Gastrocnemius medialis (tissue), 4 donors: ENCODE results near the gene NDUFS6. TPM values are rescaled to one million over a fixed set of nuclear protein-coding genes. Genes with fewer than 3 reads are reported as not detected.

Source experiments
- ATAC-seq, 2 donors: fragments of 150-250 bp; one replicate each; pipeline ENCODE4 v1.9.1; 2016
- DNase-seq, 2 donors: peaks; one replicate each; pipeline ENCODE4 v3.0.0-alpha.2; 2019
- H3K27ac ChIP-seq, 4 donors: fragments of 200-600 bp; sonication (generic); 1 replicate in 1 of 4; 2 replicates in 3 of 4; pipeline ENCODE4 v1.5.1; 2016 to 2018; ENCODE audit warnings: mild to moderate bottlenecking in 2 of 4, moderate library complexity in 1 of 4
- H3K27me3 ChIP-seq, 3 donors: fragments of 200-600 bp; sonication (generic) in 2 of 3; 1 replicate in 1 of 3; 2 replicates in 2 of 3; pipeline versions ENCODE4 v1.5.1 to v1.6.0; 2016 to 2019; ENCODE audit warnings: mild to moderate bottlenecking in 1 of 3, moderate library complexity in 1 of 3
- H3K36me3 ChIP-seq, 2 donors: fragments of 200-600 bp; sonication (generic) in 1 of 2; one replicate each; pipeline ENCODE4 v1.5.1; 2017 to 2018
- H3K4me1 ChIP-seq, 2 donors: fragments of 200-600 bp; sonication (generic) in 1 of 2; one replicate each; pipeline ENCODE4 v1.5.1; 2016 to 2017; ENCODE audit warnings: mild to moderate bottlenecking in 2 of 2
- H3K4me3 ChIP-seq, 4 donors: fragments of 200-600 bp; sonication (generic) in 3 of 4; 1 replicate in 1 of 4; 2 replicates in 3 of 4; pipeline ENCODE4 v1.5.1; 2016 to 2019; ENCODE audit warnings: mild to moderate bottlenecking in 2 of 4
- H3K9me3 ChIP-seq, 3 donors: fragments of 200-600 bp; sonication (generic) in 2 of 3; 1 replicate in 1 of 3; 2 replicates in 2 of 3; pipeline ENCODE4 v1.5.1; 2016 to 2019
- CTCF ChIP-seq, 5 experiments: fragments of 450-650 bp in 3 of 5; fragments of 200-600 bp in 2 of 5; sonication (generic) in 2 of 5; IDR thresholded peaks in 4 of 5; conservative IDR thresholded peaks in 1 of 5; 1 replicate in 4 of 5; 2 replicates in 1 of 5; pipeline ENCODE4 v1.5.1; 2016 to 2019; ENCODE audit warnings: antibody characterized with exemption in 5 of 5, mild to moderate bottlenecking in 3 of 5, moderate library complexity in 3 of 5
- POLR2A ChIP-seq, 2 donors: fragments of 450-650 bp; IDR thresholded peaks; one replicate each; pipeline ENCODE4 v1.6.1; 2017; ENCODE audit warnings: antibody characterized with exemption in 2 of 2, mild to moderate bottlenecking in 2 of 2, moderate library complexity in 2 of 2
- in situ Hi-C, 4 donors: fragments of 200-750 bp; cut with MboI; loops; one replicate each; pipeline versions ENCODE4 v1.15.0 to v1.8.0; 2017; ENCODE audit warnings: low sequenced_read_pairs in 4 of 4
- intact Hi-C: fragments of 100-400 bp; cut with DNase I; formaldehyde crosslinking; loops from one replicate; pipeline ENCODE4 v1.15.1; 2023; ENCODE audit warnings: low total_unique reads
- total RNA-seq, 4 donors: library from RNA; depleted of rRNA; stranded (reverse); fragments of >200 nt; gene quantifications; one replicate each; pipeline versions ENCODE4 v1.1.0 to v1.2.3, GENCODE V29; 2016

The NDUFS6 gene
- total RNA-seq, 4 donors from 2014 or later, result 70.8 to 135 (median 106) TPM

- no peaks in the 10 kb centered on the region for H3K9me3 ChIP-seq
- H3K36me3 ChIP-seq, result no peaks in the 10 kb centered on the region
- intact Hi-C loops (no loop called here), in situ Hi-C loops (no loop called here)
- H3K4me3 ChIP-seq, result no peak overlapping the region
- H3K4me1 ChIP-seq, result no peaks in the 10 kb centered on the region
- no peak for ATAC-seq
- TF ChIP-seq CTCF (IDR thresholded peaks at IDR 0.05 in 4 of 5, conservative IDR thresholded peaks at IDR 0.05 in 1 of 5), result no peak
- TF ChIP-seq POLR2A (IDR thresholded peaks at IDR 0.05), result no peak
- no peak overlapping the region for H3K27ac ChIP-seq
- no peak for DNase-seq
- no peaks in the 10 kb centered on the region for H3K27me3 ChIP-seq
Measured at GRCh38 chr5:1831257-1831656, 30.1 kb downstream of the NDUFS6 start.

- no peak overlapping the region for H3K4me3 ChIP-seq
- ATAC-seq (no peak), DNase-seq (no peak)
- H3K9me3 ChIP-seq, result no peaks in the 10 kb centered on the region
- in situ Hi-C loops, result no loop called here
- TF ChIP-seq CTCF (IDR thresholded peaks at IDR 0.05 in 4 of 5, conservative IDR thresholded peaks at IDR 0.05 in 1 of 5) (no peak), POLR2A (IDR thresholded peaks at IDR 0.05) (no peak)
- no peaks in the 10 kb centered on the region for H3K4me1 ChIP-seq
- no peaks in the 10 kb centered on the region for H3K36me3 ChIP-seq
- intact Hi-C loops, result no loop called here
- H3K27ac ChIP-seq, result no peak overlapping the region
- H3K27me3 ChIP-seq, result no peaks in the 10 kb centered on the region
Measured at GRCh38 chr5:1831677-1832313, 30.6 kb downstream of the NDUFS6 start.

GRCh38 chr5:1832511-1833250 is 31.5 kb downstream of the NDUFS6 start:
- ATAC-seq, result no peak
- H3K4me3 ChIP-seq, result no peak overlapping the region
- in situ Hi-C loops, result no loop called here
- H3K9me3 ChIP-seq, result no peaks in the 10 kb centered on the region
- no peaks in the 10 kb centered on the region for H3K36me3 ChIP-seq
- no peaks in the 10 kb centered on the region for H3K27me3 ChIP-seq
- no peak overlapping the region for H3K27ac ChIP-seq
- no peak for DNase-seq
- intact Hi-C loops, result no loop called here
- H3K4me1 ChIP-seq, result no peaks in the 10 kb centered on the region
- TF ChIP-seq POLR2A (IDR thresholded peaks at IDR 0.05) (no peak), CTCF (IDR thresholded peaks at IDR 0.05 in 4 of 5, conservative IDR thresholded peaks at IDR 0.05 in 1 of 5) (no peak)

GRCh38 chr5:1833264-1834021 is 32.2 kb downstream of the NDUFS6 start:
- intact Hi-C loops (no loop called here), in situ Hi-C loops (no loop called here)
- DNase-seq (no peak), ATAC-seq (no peak)
- Histone ChIP-seq H3K4me3 (no peak overlapping the region), H3K27ac (no peak overlapping the region), H3K9me3 (no peaks in the 10 kb centered on the region), H3K4me1 (no peaks in the 10 kb centered on the region), H3K27me3 (no peaks in the 10 kb centered on the region), H3K36me3 (no peaks in the 10 kb centered on the region)
- TF ChIP-seq POLR2A (IDR thresholded peaks at IDR 0.05) (no peak), CTCF (IDR thresholded peaks at IDR 0.05 in 4 of 5, conservative IDR thresholded peaks at IDR 0.05 in 1 of 5) (no peak)
